HL-60 (cell line): ENCODE results near the gene TMPRSS7.

Experiments used
- CTCF ChIP-seq: IDR thresholded peaks from one replicate; pipeline ENCODE4 v1.5.1; 2011; ENCODE audit warnings: low read length, control low read depth, inconsistent platforms; ENCODE audit not compliant: insufficient read depth
- GABPA ChIP-seq: IDR thresholded peaks from 2 replicates; pipeline ENCODE4 v1.6.1; 2012; ENCODE audit warnings: low read depth
- POLR2AphosphoS5 ChIP-seq: IDR thresholded peaks from 2 replicates; pipeline ENCODE4 v1.6.1; 2012; ENCODE audit warnings: low read depth
- REST ChIP-seq: IDR thresholded peaks from 2 replicates; pipeline ENCODE4 v1.6.1; 2012; ENCODE audit warnings: low read depth; ENCODE audit not compliant: insufficient replicate concordance
- SPI1 ChIP-seq: IDR thresholded peaks from 2 replicates; pipeline ENCODE4 v1.6.1; 2012; ENCODE audit warnings: low read depth, mild to moderate bottlenecking, borderline replicate concordance

GRCh38 chr3:112121577-112122547 lies 87.3 kb downstream of the TMPRSS7 start:
- TF ChIP-seq CTCF (no peak), POLR2AphosphoS5 (no peak), REST (no peak), SPI1 (no peak), GABPA (no peak)
